Coronary artery (tissue), 2 donors: ENCODE results near the gene CD247.

Experiments
- DNase-seq: peaks from one replicate; pipeline ENCODE4 v3.0.0-alpha.2; 2017; ENCODE audit warnings: low spot score
- H3K27ac ChIP-seq, 2 donors: fragments of 200-600 bp; sonication (generic); one replicate each; pipeline ENCODE4 v1.5.1; 2016 to 2019
- H3K4me3 ChIP-seq: fragments of 200-600 bp; sonication (generic); 2 replicates; pipeline ENCODE4 v1.5.1; 2016; ENCODE audit warnings: mild to moderate bottlenecking, moderate library complexity
- CTCF ChIP-seq: fragments of 200-600 bp; sonication (generic); IDR thresholded peaks from one replicate; pipeline ENCODE4 v1.5.1; 2019; ENCODE audit warnings: antibody characterized with exemption

The CD247 gene

GRCh38 chr1:167427848-167428247 is 90.5 kb downstream of the CD247 start:
- no peak for DNase-seq
- no peak overlapping the region for H3K27ac ChIP-seq

GRCh38 chr1:167426716-167427115 is 91.6 kb downstream of the CD247 start:
- Histone ChIP-seq H3K4me3 (no peak overlapping the region), H3K27ac (no peak overlapping the region)
- no peak for DNase-seq
- TF ChIP-seq CTCF, result no peak

More at GRCh38 chr1:167427848-167428247, 90.5 kb downstream of the CD247 start:
- no peak for TF ChIP-seq CTCF
- H3K4me3 ChIP-seq, result no peak overlapping the region

- Histone ChIP-seq H3K4me3 (no peak overlapping the region), H3K27ac (no peak overlapping the region)
- TF ChIP-seq CTCF, result no peak
- no peak for DNase-seq
Measured at GRCh38 chr1:167425482-167425881, 92.8 kb downstream of the CD247 start.

GRCh38 chr1:167423684-167424619 is 94.4 kb downstream of the CD247 start:
- no peak for DNase-seq
- no peak overlapping the region for H3K4me3 ChIP-seq
- no peak overlapping the region for H3K27ac ChIP-seq
- TF ChIP-seq CTCF, result no peak

GRCh38 chr1:167420510-167420909 is 97.8 kb downstream of the CD247 start:
- TF ChIP-seq CTCF, result no peak
- DNase-seq, result no peak
- H3K4me3 ChIP-seq, result no peak overlapping the region
- H3K27ac ChIP-seq, result no peak overlapping the region

GRCh38 chr1:167419245-167419644 is 99.1 kb downstream of the CD247 start:
- H3K4me3 ChIP-seq, result no peak overlapping the region
- no peak for TF ChIP-seq CTCF
- DNase-seq, result no peak
- no peak overlapping the region for H3K27ac ChIP-seq

- no peak for TF ChIP-seq CTCF
- H3K27ac ChIP-seq, result no peak overlapping the region
- H3K4me3 ChIP-seq, result no peak overlapping the region
Measured at GRCh38 chr1:167418391-167418790, 99.9 kb downstream of the CD247 start.

More at GRCh38 chr1:167418391-167418790, 99.9 kb downstream of the CD247 start:
- DNase-seq, result no peak
